Stomach (tissue), 9 donors: ENCODE measurements around the gene MYOT. TPM values are rescaled to one million over a fixed set of nuclear protein-coding genes. Genes with fewer than 3 reads are reported as not detected.
"Not testable (repeated sequence)": the region's sequence is repeated elsewhere in the genome, so short reads cannot be mapped to it uniquely, and the experiment has no call there.

Source experiments
- DNase-seq, 2 donors: peaks; one replicate each; pipeline versions ENCODE4 v3.0.0 to v3.0.0-alpha.2; 2013 to 2019
- H3K27ac ChIP-seq, 5 donors: fragments of 200-600 bp in 4 of 5; sonication (generic) in 4 of 5; one replicate each; pipeline ENCODE4 v1.5.1; 2013 to 2019; ENCODE audit warnings: mild to moderate bottlenecking in 1 of 5, moderate library complexity in 1 of 5
- H3K27me3 ChIP-seq, 3 donors: fragments of 200-600 bp; sonication (generic); one replicate each; pipeline ENCODE4 v1.5.1; 2017 to 2019; ENCODE audit warnings: mixed run types in 1 of 3
- H3K36me3 ChIP-seq, 4 donors: fragments of 200-600 bp; sonication (generic); 1 replicate in 3 of 4; 2 replicates in 1 of 4; pipeline ENCODE4 v1.5.1; 2016 to 2019
- H3K4me1 ChIP-seq, 4 donors: fragments of 200-600 bp; sonication (generic); one replicate each; pipeline ENCODE4 v1.5.1; 2016 to 2019
- H3K4me3 ChIP-seq, 4 donors: fragments of 200-600 bp; sonication (generic) in 3 of 4; one replicate each; pipeline ENCODE4 v1.5.1; 2016 to 2019; ENCODE audit warnings: mild to moderate bottlenecking in 1 of 4
- H3K9me3 ChIP-seq, 4 donors: fragments of 200-600 bp; sonication (generic); one replicate each; pipeline ENCODE4 v1.5.1; 2016 to 2019
- EP300 ChIP-seq: sonication (generic); formaldehyde crosslinking; IDR thresholded peaks from one replicate; pipeline ENCODE4 v1.6.1; 2017; ENCODE audit warnings: antibody characterized with exemption
- POLR2A ChIP-seq, 4 donors: fragments of 450-650 bp; IDR thresholded peaks; one replicate each; pipeline ENCODE4 v1.6.1; 2016; ENCODE audit warnings: antibody characterized with exemption in 4 of 4, control low read depth in 2 of 4, mild to moderate bottlenecking in 1 of 4, moderate library complexity in 1 of 4
- POLR2AphosphoS5 ChIP-seq, 3 donors: sonication (generic); formaldehyde crosslinking; IDR thresholded peaks; one replicate each; pipeline ENCODE4 v1.6.1; 2016; ENCODE audit warnings: antibody characterized with exemption in 3 of 3
- WGBS, 5 donors: extraction: QIAGEN DNeasy Blood & Tissue Kit in 3 of 5; methylation state at CpG; one replicate each; pipeline versions ENCODE4 v1.1.5 to v1.1.7; 2013 to 2018; 5-methylcytosine and 5-hydroxymethylcytosine counted together
- intact Hi-C: fragments of 100-400 bp; cut with DNase I; formaldehyde crosslinking; loops from one replicate; pipeline ENCODE4 v1.15.1; 2023; ENCODE audit warnings: low total_unique reads
- polyA plus RNA-seq, 3 donors: library from polyadenylated mRNA; stranded (reverse); fragments of 200-250 nt; gene quantifications; one replicate each; pipeline ENCODE4 v1.2.3, GENCODE V29; 2013
- total RNA-seq, 5 donors: library from RNA; depleted of rRNA; stranded (reverse); fragments of >200 nt; gene quantifications; one replicate each; pipeline versions ENCODE4 v1.1.0 to v1.2.3, GENCODE V29; 2014 to 2016
- TF ChIP-seq, protein P1 (sequence below), 7 experiments: fragments of 450-650 bp in 4 of 7; fragments of 200-600 bp in 3 of 7; sonication (generic) in 3 of 7; IDR thresholded peaks; one replicate each; pipeline ENCODE4 v1.5.1; 2016 to 2019; ENCODE audit warnings: antibody characterized with exemption in 7 of 7, control low read depth in 2 of 7, mild to moderate bottlenecking in 1 of 7
- donor health status: healthy with polysubstance abuse.
- donor health status: Bipolar disorder and iron deficiency.
- donor health status: healthy.

MYOT gene
- total and polyA plus RNA-seq, 8 donors: 2.1 to 14.8 (median 5.6) TPM; not detected in 2

DNA sequence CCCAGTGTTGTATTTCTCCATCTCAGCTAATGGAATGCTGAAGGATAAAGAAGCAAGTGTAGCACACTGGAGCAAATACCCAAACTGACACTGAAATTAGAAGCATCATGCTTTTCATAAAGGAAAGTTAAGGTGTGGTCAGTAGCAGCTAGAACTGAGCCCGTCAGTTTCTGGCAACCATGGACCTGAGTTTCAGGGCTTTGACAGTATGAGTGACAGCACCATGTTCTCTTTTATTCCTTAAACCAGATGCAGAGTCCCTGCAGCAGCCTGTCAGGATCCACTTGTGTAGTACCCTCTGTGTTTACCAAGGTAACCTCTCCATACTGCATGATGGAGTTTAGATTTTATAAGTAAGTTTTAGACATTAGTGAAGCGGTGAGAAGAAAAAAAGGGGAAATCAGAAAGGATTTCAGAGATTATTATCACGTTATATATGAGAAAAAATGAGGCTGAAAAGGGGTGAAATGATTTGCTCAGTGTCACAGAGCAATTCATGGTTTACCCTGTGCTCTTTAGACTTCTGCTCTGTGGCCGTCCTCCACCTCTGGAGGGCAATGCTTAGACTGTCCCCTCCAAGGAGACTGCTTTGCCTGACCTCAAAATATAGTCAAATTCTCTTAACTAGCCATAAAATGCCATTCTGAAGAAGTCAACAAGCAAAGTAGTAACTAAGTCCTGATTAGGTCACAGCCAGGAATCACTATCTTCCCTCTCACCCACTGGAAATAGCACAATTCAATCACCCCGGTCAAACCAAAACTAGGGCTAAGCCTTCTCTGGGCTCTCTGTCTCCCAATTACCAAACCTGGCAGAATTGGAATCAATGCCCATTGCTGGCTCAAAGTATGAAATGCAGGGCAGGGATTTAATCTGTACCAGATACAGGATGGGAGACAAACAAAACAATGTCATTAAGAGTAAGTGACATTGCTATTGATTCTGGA, 10.5 kb upstream of the MYOT start:
- no peak overlapping the region for H3K27ac ChIP-seq

DNA sequence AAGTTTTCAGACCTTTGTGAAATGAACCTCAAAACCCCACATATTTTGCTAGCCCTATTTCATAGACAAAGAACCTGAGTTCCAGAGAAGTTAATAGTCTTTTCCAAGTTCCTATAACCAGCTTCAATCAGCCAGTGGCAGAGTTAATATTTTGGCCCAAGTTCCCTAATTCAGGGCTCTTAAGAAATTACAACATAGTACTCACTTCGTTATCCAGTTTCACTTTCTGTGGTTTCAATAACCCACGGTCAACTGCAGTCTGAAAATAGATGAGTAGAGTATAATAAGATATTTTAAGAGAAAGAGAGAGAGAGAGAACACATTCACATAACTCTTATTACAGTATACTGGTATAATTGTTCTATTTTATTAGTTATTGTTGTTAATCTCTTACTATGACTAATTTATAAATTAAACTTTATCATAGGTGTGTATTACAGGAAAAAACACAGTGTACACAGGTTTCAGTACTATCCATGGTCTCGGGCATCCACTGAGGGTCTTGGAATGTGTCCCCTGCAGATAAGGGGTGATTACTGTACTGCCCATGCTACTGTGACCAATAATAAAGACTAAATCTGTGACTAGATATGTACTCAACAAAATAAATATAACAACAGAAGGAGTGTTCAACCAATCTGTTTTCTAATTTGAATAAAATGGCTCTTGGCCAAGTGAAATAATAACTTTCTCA, 9.3 kb upstream of the MYOT start:
- peak overlapping the region in 3 of 5 donors; percentile 10 to 25 (median 11) for H3K27ac ChIP-seq
- TF ChIP-seq EP300 (no peak), POLR2A (IDR thresholded peaks at IDR 0.05) (no peak), POLR2AphosphoS5 (IDR thresholded peaks at IDR 0.05) (no peak)
- TF ChIP-seq, protein P1, sequence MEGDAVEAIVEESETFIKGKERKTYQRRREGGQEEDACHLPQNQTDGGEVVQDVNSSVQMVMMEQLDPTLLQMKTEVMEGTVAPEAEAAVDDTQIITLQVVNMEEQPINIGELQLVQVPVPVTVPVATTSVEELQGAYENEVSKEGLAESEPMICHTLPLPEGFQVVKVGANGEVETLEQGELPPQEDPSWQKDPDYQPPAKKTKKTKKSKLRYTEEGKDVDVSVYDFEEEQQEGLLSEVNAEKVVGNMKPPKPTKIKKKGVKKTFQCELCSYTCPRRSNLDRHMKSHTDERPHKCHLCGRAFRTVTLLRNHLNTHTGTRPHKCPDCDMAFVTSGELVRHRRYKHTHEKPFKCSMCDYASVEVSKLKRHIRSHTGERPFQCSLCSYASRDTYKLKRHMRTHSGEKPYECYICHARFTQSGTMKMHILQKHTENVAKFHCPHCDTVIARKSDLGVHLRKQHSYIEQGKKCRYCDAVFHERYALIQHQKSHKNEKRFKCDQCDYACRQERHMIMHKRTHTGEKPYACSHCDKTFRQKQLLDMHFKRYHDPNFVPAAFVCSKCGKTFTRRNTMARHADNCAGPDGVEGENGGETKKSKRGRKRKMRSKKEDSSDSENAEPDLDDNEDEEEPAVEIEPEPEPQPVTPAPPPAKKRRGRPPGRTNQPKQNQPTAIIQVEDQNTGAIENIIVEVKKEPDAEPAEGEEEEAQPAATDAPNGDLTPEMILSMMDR (IDR thresholded peaks at IDR 0.05): no peak
- no peaks in the 10 kb centered on the region for H3K36me3 ChIP-seq
- peak overlapping the region in 2 of 4 donors; percentile 16 to 19 for H3K4me3 ChIP-seq
- peak in 1 of 2 donors; percentile 20 for DNase-seq
- H3K9me3 ChIP-seq: no peaks in the 10 kb centered on the region
- intact Hi-C loops: no loop called here
- H3K4me1 ChIP-seq: peaks cover 0 to 19% (median 10%) of the 10 kb centered on the region in 4 donors
- 13 to 23% (median 17%) methylated on average over 3 of the region's 3 CpGs for WGBS, 5 donors
- H3K27me3 ChIP-seq: no peaks in the 10 kb centered on the region

More for the DNA sequence above, 10.5 kb upstream of the MYOT start:
- DNase-seq: no peak
- WGBS, 5 donors: 82 to 90% (median 89%) methylated on average over 5 of the region's 5 CpGs
- intact Hi-C loops: no loop called here
- TF ChIP-seq EP300: no peak
- no peak for TF ChIP-seq POLR2A (IDR thresholded peaks at IDR 0.05)
- TF ChIP-seq POLR2AphosphoS5 (IDR thresholded peaks at IDR 0.05): no peak
- TF ChIP-seq, protein P1 (IDR thresholded peaks at IDR 0.05): no peak
- H3K4me1 ChIP-seq: peaks cover 0 to 19% (median 10%) of the 10 kb centered on the region in 4 donors
- no peaks in the 10 kb centered on the region for H3K36me3 ChIP-seq
- no peak overlapping the region for H3K4me3 ChIP-seq
- no peaks in the 10 kb centered on the region for H3K27me3 ChIP-seq
- no peaks in the 10 kb centered on the region for H3K9me3 ChIP-seq

DNA sequence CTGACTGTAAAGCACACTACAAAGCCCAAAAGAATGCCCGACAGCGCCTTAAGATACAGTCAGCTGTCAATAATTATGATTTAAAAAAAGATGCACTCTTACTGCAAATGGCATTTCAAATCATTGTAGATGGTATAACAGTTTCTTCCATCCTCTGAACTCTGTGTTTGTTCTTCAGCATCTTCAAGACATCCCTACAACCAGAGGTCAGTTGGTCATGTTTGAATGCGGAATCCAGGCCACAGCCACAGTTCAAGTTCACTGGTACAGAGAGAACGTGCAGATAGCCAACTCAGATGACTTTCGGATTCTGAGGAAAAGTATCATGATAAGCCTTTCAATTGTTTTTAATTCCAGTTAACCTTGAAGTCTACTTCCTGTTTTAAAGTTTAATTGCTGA, 8.7 kb upstream of the MYOT start:
- Histone ChIP-seq H3K27me3 (no peaks in the 10 kb centered on the region), H3K4me3 (no peak overlapping the region), H3K27ac (no peak overlapping the region), H3K4me1 (peaks cover 0 to 19% (median 10%) of the 10 kb centered on the region in 4 donors), H3K36me3 (no peaks in the 10 kb centered on the region), H3K9me3 (no peaks in the 10 kb centered on the region)
- TF ChIP-seq, protein P1 (IDR thresholded peaks at IDR 0.05): no peak
- TF ChIP-seq POLR2AphosphoS5 (IDR thresholded peaks at IDR 0.05): no peak
- no peak for TF ChIP-seq POLR2A (IDR thresholded peaks at IDR 0.05)
- no peak for TF ChIP-seq EP300
- intact Hi-C loops: no loop called here
- DNase-seq: no peak
- WGBS, 5 donors: 63 to 72% (median 68%) methylated on average over 5 of the region's 5 CpGs

DNA sequence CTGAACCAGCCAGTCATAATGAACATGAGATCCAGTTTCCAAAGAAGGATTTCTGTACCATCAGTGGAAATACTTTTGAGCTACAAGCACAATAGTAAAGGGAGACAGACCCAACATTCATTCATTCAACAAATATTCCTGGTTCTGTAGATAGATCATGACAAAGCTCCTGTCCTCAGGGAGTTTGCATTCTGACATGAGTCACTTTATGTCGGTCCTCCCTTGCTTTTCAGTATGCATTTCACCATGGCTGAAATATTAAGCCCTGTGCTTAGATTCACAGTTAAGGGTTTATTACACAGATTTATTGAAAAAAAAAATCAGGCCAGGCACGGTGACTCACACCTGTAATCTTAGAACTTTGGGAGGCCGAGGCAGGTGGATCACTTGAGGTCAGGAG, 5.4 kb upstream of the MYOT start:
- TF ChIP-seq, protein P1 (IDR thresholded peaks at IDR 0.05): no peak
- TF ChIP-seq POLR2AphosphoS5 (IDR thresholded peaks at IDR 0.05): no peak
- TF ChIP-seq POLR2A (IDR thresholded peaks at IDR 0.05): no peak
- no peak for TF ChIP-seq EP300
- H3K36me3 ChIP-seq: no peaks in the 10 kb centered on the region
- H3K27ac ChIP-seq: no peak overlapping the region
- intact Hi-C loops: no loop called here
- H3K4me3 ChIP-seq: no peak overlapping the region
- H3K27me3 ChIP-seq: no peaks in the 10 kb centered on the region
- 78 to 93% (median 88%) methylated on average over 3 of the region's 3 CpGs for WGBS, 5 donors
- DNase-seq: no peak
- peaks cover 0 to 19% (median 10%) of the 10 kb centered on the region in 4 donors for H3K4me1 ChIP-seq
- no peaks in the 10 kb centered on the region for H3K9me3 ChIP-seq

DNA sequence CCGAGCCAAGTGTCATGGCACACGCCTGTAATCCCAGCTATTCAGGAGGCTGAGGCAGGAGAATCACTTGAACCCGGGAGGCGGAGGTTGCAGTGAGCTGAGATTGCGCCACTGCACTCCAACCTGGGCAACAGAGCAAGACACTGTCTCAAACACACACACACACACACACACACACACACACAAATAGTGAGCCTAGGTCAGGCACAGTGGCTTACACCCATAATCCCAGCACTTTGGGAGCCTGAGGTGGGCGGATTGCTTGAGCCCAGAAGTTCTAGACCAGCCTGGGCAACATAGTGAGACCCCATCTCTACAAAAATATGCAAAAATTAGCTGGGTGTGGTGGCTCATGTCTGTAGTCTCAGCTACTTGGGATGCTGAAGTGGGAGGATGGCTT, 4.0 kb upstream of the MYOT start:
- H3K36me3 ChIP-seq, intact Hi-C loops, H3K27ac ChIP-seq, H3K4me1 ChIP-seq, H3K9me3 ChIP-seq, H3K4me3 ChIP-seq, H3K27me3 ChIP-seq, DNase-seq: not testable (repeated sequence)
- WGBS, 5 donors: 90 to 98% (median 92%) methylated on average over 6 of the region's 6 CpGs
